WTC11 (cell line): ENCODE data around the gene MACROD2.

Experiments
- ATF1 ChIP-seq: sonication (generic); formaldehyde crosslinking; IDR thresholded peaks from 2 replicates; pipeline ENCODE4 v1.8.1; 2023; ENCODE audit warnings: mild to moderate bottlenecking, moderate library complexity, missing genetic modification reagents
- ATF2 ChIP-seq: sonication (generic); formaldehyde crosslinking; IDR thresholded peaks from 2 replicates; pipeline ENCODE4 v1.8.1; 2022; ENCODE audit warnings: low read depth, missing genetic modification reagents, borderline replicate concordance
- CDX4 ChIP-seq: fragments of 250-450 bp; sonication (Bioruptor Pico); IDR thresholded peaks from 2 replicates; pipeline ENCODE4 v1.9.0; 2021; ENCODE audit warnings: moderate library complexity, mild to moderate bottlenecking, inconsistent platforms, borderline replicate concordance
- CTCF ChIP-seq: fragments of 200-600 bp; IDR thresholded peaks from 2 replicates; pipeline ENCODE4 v1.8.0; 2022; ENCODE audit warnings: antibody characterized with exemption
- FOXK1 ChIP-seq: sonication (generic); formaldehyde crosslinking; IDR thresholded peaks from 2 replicates; pipeline ENCODE4 v1.8.0; 2022; ENCODE audit warnings: mild to moderate bottlenecking, moderate library complexity, missing genetic modification reagents
- GABPB1 ChIP-seq: sonication (generic); formaldehyde crosslinking; IDR thresholded peaks from 2 replicates; pipeline ENCODE4 v1.8.1; 2023; ENCODE audit warnings: mild to moderate bottlenecking, missing genetic modification reagents
- SMAD3 ChIP-seq: sonication (generic); formaldehyde crosslinking; IDR thresholded peaks from 2 replicates; pipeline ENCODE4 v1.8.0; 2022; ENCODE audit warnings: missing genetic modification reagents, mild to moderate bottlenecking, borderline replicate concordance
- SP1 ChIP-seq: sonication (generic); formaldehyde crosslinking; conservative IDR thresholded peaks from 2 replicates; pipeline ENCODE4 v1.8.1; 2022; ENCODE audit warnings: missing genetic modification reagents
- STAT6 ChIP-seq: sonication (generic); formaldehyde crosslinking; conservative IDR thresholded peaks from 2 replicates; pipeline ENCODE4 v1.8.1; 2023; ENCODE audit warnings: mild to moderate bottlenecking, low read depth, missing genetic modification reagents, moderate library complexity
- ZNF263 ChIP-seq: sonication (generic); formaldehyde crosslinking; IDR thresholded peaks from 2 replicates; pipeline ENCODE4 v1.8.1; 2022; ENCODE audit warnings: low read depth, mild to moderate bottlenecking, moderate library complexity, missing genetic modification reagents
- ZNF425 ChIP-seq: fragments of 250-450 bp; sonication (Bioruptor Pico); conservative IDR thresholded peaks from 2 replicates; pipeline ENCODE4 v1.9.0; 2021; ENCODE audit warnings: mild to moderate bottlenecking
- TF ChIP-seq, protein P1 (sequence below): sonication (generic); formaldehyde crosslinking; IDR thresholded peaks from 2 replicates; pipeline ENCODE4 v1.8.0; 2022; ENCODE audit warnings: mild to moderate bottlenecking, missing genetic modification reagents
- TF ChIP-seq, protein P2 (sequence below): sonication (generic); formaldehyde crosslinking; IDR thresholded peaks from 2 replicates; pipeline ENCODE4 v1.8.1; 2022; ENCODE audit warnings: missing genetic modification reagents, borderline replicate concordance

- TF ChIP-seq GABPB1 (CRISPR knock-in tag) (no peak), CTCF (no peak), ZNF263 (CRISPR knock-in tag) (no peak), STAT6 (CRISPR knock-in tag) (no peak), FOXK1 (CRISPR knock-in tag) (no peak), ATF1 (CRISPR knock-in tag) (no peak), ZNF425 (no peak), ATF2 (no peak), SP1 (CRISPR knock-in tag) (no peak), SMAD3 (no peak), CDX4 (CRISPR knock-in tag) (no peak)
- TF ChIP-seq, protein P1, sequence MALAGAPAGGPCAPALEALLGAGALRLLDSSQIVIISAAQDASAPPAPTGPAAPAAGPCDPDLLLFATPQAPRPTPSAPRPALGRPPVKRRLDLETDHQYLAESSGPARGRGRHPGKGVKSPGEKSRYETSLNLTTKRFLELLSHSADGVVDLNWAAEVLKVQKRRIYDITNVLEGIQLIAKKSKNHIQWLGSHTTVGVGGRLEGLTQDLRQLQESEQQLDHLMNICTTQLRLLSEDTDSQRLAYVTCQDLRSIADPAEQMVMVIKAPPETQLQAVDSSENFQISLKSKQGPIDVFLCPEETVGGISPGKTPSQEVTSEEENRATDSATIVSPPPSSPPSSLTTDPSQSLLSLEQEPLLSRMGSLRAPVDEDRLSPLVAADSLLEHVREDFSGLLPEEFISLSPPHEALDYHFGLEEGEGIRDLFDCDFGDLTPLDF (CRISPR knock-in tag): no peak
- TF ChIP-seq, protein P2, sequence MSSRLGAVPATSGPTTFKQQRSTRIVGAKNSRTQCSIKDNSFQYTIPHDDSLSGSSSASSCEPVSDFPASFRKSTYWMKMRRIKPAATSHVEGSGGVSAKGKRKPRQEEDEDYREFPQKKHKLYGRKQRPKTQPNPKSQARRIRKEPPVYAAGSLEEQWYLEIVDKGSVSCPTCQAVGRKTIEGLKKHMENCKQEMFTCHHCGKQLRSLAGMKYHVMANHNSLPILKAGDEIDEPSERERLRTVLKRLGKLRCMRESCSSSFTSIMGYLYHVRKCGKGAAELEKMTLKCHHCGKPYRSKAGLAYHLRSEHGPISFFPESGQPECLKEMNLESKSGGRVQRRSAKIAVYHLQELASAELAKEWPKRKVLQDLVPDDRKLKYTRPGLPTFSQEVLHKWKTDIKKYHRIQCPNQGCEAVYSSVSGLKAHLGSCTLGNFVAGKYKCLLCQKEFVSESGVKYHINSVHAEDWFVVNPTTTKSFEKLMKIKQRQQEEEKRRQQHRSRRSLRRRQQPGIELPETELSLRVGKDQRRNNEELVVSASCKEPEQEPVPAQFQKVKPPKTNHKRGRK (CRISPR knock-in tag): no peak
Measured at GRCh38 chr20:15476186-15476585, 1480.9 kb downstream of the MACROD2 start.
